K562 (cell line): ENCODE results near the gene LYPLA2. TPM values are rescaled to one million over a fixed set of nuclear protein-coding genes. Genes with fewer than 3 reads are reported as not detected.
A peak's percentile ranks its signal among the peaks of the same experiment; 100 is the strongest.

ENCODE experiments used
- ATF3 ChIP-seq, 2 experiments: fragments of 450-650 bp in 1 of 2; sonication (generic) in 1 of 2; formaldehyde crosslinking in 1 of 2; IDR thresholded peaks in 1 of 2; conservative IDR thresholded peaks in 1 of 2; 2 replicates each; pipeline versions ENCODE4 v1.6.1 to v1.8.1; 2016 to 2023; ENCODE audit warnings: mild to moderate bottlenecking in 2 of 2, moderate library complexity in 2 of 2, inconsistent platforms in 1 of 2, missing genetic modification reagents in 1 of 2
- BRD9 ChIP-seq: fragments of 450-650 bp; IDR thresholded peaks from 2 replicates; pipeline ENCODE4 v1.6.1; 2018; ENCODE audit warnings: low read depth; ENCODE audit not compliant: partially characterized antibody
- CBFA2T2 ChIP-seq: fragments of 450-650 bp; conservative IDR thresholded peaks from 2 replicates; pipeline ENCODE4 v1.6.1; 2017; ENCODE audit warnings: mild to moderate bottlenecking
- CBX5 ChIP-seq: IDR thresholded peaks from 2 replicates; pipeline ENCODE4 v1.6.1; 2014; ENCODE audit warnings: low read depth, borderline replicate concordance
- CTCF ChIP-seq, 3 experiments: IDR thresholded peaks in 2 of 3; conservative IDR thresholded peaks in 1 of 3; 2 replicates each; pipeline ENCODE4 v1.5.1; 2011 to 2012; ENCODE audit warnings: low read length in 3 of 3, mild to moderate bottlenecking in 3 of 3, control low read depth in 2 of 3, improper control_type of control experiment in 1 of 3, inconsistent platforms in 1 of 3, low read depth in 1 of 3, mixed read lengths in 1 of 3, moderate library complexity in 1 of 3; ENCODE audit not compliant: insufficient read depth in 2 of 3
- GABPB1 ChIP-seq: sonication (generic); formaldehyde crosslinking; IDR thresholded peaks from 2 replicates; pipeline ENCODE4 v1.8.0; 2022; ENCODE audit warnings: mild to moderate bottlenecking, missing genetic modification reagents
- HBP1 ChIP-seq: fragments of 450-650 bp; formaldehyde crosslinking; IDR thresholded peaks from 2 replicates; pipeline ENCODE4 v1.4.0; 2022; ENCODE audit warnings: missing genetic modification characterization
- HEY1 ChIP-seq: fragments of 250-450 bp; sonication (Bioruptor Pico); IDR thresholded peaks from 2 replicates; pipeline ENCODE4 v1.5.0; 2020; ENCODE audit warnings: mild to moderate bottlenecking, moderate library complexity, borderline replicate concordance
- HOMEZ ChIP-seq: fragments of 250-450 bp; sonication (Bioruptor Pico); IDR thresholded peaks from 2 replicates; pipeline ENCODE4 v1.4.0; 2020; ENCODE audit warnings: mild to moderate bottlenecking, moderate library complexity
- KAT2B ChIP-seq: IDR thresholded peaks from one replicate; pipeline ENCODE4 v1.6.1; 2012; ENCODE audit warnings: low read depth, mild to moderate bottlenecking, control low read depth, inconsistent platforms, low read length, moderate library complexity
- KDM5B ChIP-seq: fragments of 200-600 bp; sonication (generic); IDR thresholded peaks from 2 replicates; pipeline ENCODE4 v1.6.1; 2012; ENCODE audit warnings: low read depth, mild to moderate bottlenecking, moderate library complexity, low read length, control low read depth, inconsistent platforms; ENCODE audit not compliant: insufficient replicate concordance
- MEIS2 ChIP-seq: fragments of 450-650 bp; IDR thresholded peaks from 2 replicates; pipeline ENCODE4 v1.6.1; 2014; ENCODE audit warnings: mild to moderate bottlenecking; ENCODE audit not compliant: partially characterized antibody
- NFXL1 ChIP-seq: fragments of 450-650 bp; formaldehyde crosslinking; IDR thresholded peaks from 2 replicates; pipeline ENCODE4 v1.4.0; 2021; ENCODE audit warnings: mild to moderate bottlenecking
- NR2C2 ChIP-seq, 2 experiments: fragments of 200-800 bp in 1 of 2; sonication (Bioruptor generic) in 1 of 2; sonication (generic) in 1 of 2; formaldehyde crosslinking in 1 of 2; IDR thresholded peaks; 2 replicates each; pipeline versions ENCODE4 v1.6.1 to v1.8.0; 2016 to 2022; ENCODE audit warnings: mild to moderate bottlenecking in 1 of 2, missing compliant biosample characterization in 1 of 2, missing genetic modification characterization in 1 of 2, missing genetic modification reagents in 1 of 2
- RFX5 ChIP-seq: IDR thresholded peaks from 2 replicates; pipeline ENCODE4 v1.6.1; 2011; ENCODE audit warnings: low read depth, mild to moderate bottlenecking, improper control_type of control experiment, low read length
- SOX6 ChIP-seq: fragments of 450-650 bp; IDR thresholded peaks from 2 replicates; pipeline ENCODE4 v1.6.1; 2014; ENCODE audit warnings: mild to moderate bottlenecking
- TEAD1 ChIP-seq, 2 experiments: fragments of 450-650 bp in 1 of 2; sonication (generic) in 1 of 2; formaldehyde crosslinking; IDR thresholded peaks; 2 replicates each; pipeline versions ENCODE4 v1.4.0 to v1.8.0; 2020 to 2022; ENCODE audit warnings: mild to moderate bottlenecking in 2 of 2, missing genetic modification reagents in 1 of 2
- USF1 ChIP-seq: sonication (generic); formaldehyde crosslinking; IDR thresholded peaks from 2 replicates; pipeline ENCODE4 v1.9.0; 2022; ENCODE audit warnings: mild to moderate bottlenecking, missing genetic modification reagents
- ZNF408 ChIP-seq: fragments of 250-450 bp; sonication (Bioruptor Pico); IDR thresholded peaks from 2 replicates; pipeline ENCODE4 v1.4.0; 2020; ENCODE audit warnings: low read depth, mild to moderate bottlenecking, moderate library complexity
- polyA plus RNA-seq, 8 experiments: library from polyadenylated mRNA; depleted of rRNA in 4 of 8; stranded (reverse) in 5 of 8; unstranded in 3 of 8; fragments of >200 nt; fragmentation: Nextera tagmentation in 2 of 8; fragmentation: Illumina TruSeq in 1 of 8; extraction: Ambion mirVana in 2 of 8; extraction: Trizol in 1 of 8; gene quantifications; 2 replicates each; pipeline versions ENCODE4 v1.2.1 to v1.2.3, GENCODE V29; 2011 to 2014; ENCODE audit warnings: inconsistent platforms in 1 of 8, missing spikeins in 1 of 8
- total RNA-seq, 7 experiments: library from RNA; depleted of rRNA in 6 of 7; stranded (reverse); fragments of >200 nt in 6 of 7; fragmentation: Illumina TruSeq in 2 of 7; extraction: Trizol in 2 of 7; gene quantifications; 2 replicates each; pipeline versions ENCODE4 v1.2.1 to v1.2.3, GENCODE V29; 2011 to 2021; ENCODE audit warnings: low replicate concordance in 1 of 7

LYPLA2 gene
- total and polyA plus RNA-seq, 9 of the 15 experiments (the other 6 are each of a cell fraction or from before 2014, with no cell fraction given): 3.9 to 128 (median 60.1) TPM

- TF ChIP-seq RFX5 (no peak), CTCF (IDR thresholded peaks at IDR 0.05 in 2 of 3, conservative IDR thresholded peaks at IDR 0.05 in 1 of 3; ENCODE audit: insufficient read depth in 2 of 3, low read depth in 1 of 3, low read length in 3 of 3) (no peak), HEY1 (CRISPR knock-in tag) (no peak), MEIS2 (peak; percentile 63), CBX5 (no peak), KDM5B (peak; percentile 80), NFXL1 (CRISPR knock-in tag) (no peak), KAT2B (no peak), GABPB1 (CRISPR knock-in tag) (peak; percentile 96), HOMEZ (no peak), ZNF408 (CRISPR knock-in tag) (no peak), SOX6 (peak; percentile 41; the same call in 1 of the 2 replicates), BRD9 (peak; percentile 57), CBFA2T2 (no peak), TEAD1 (CRISPR knock-in tag; IDR thresholded peaks at IDR 0.05) (peak; percentile 24 to 75; a peak in 1 of 4 replicates), NR2C2 (CRISPR knock-in tag; IDR thresholded peaks at IDR 0.05) (no peak), NR2C2 (tag; IDR thresholded peaks at IDR 0.05) (no peak; the same call in 1 of the 2 replicates), HBP1 (CRISPR knock-in tag) (peak; percentile 86; the same call in 1 of the 2 replicates), ATF3 (IDR thresholded peaks at IDR 0.05) (no peak), ATF3 (CRISPR knock-in tag; conservative IDR thresholded peaks at IDR 0.05) (no peak), USF1 (CRISPR knock-in tag) (0 out of 2 replicates have a peak, but pooled peaks have one; percentile 26)
Observed at GRCh38 chr1:23790696-23791515, at the start of gene LYPLA2 (continued).
